ENCODE measurements around the gene ARIH2.
"Not testable (repeated sequence)": the region's sequence is repeated elsewhere in the genome, so short reads cannot be mapped to it uniquely, and the experiment has no call there.

ARIH2 gene

GRCh38 chr3:48918388-48919214, at the start of gene ARIH2:
TSS of gene ARIH2 (plus strand) at chr3:48918842. CDS start at chr3:48927559, 8,717 bp downstream.
- DNase-seq (ENCODE audit: low read depth) = peak; percentile 84

DNA sequence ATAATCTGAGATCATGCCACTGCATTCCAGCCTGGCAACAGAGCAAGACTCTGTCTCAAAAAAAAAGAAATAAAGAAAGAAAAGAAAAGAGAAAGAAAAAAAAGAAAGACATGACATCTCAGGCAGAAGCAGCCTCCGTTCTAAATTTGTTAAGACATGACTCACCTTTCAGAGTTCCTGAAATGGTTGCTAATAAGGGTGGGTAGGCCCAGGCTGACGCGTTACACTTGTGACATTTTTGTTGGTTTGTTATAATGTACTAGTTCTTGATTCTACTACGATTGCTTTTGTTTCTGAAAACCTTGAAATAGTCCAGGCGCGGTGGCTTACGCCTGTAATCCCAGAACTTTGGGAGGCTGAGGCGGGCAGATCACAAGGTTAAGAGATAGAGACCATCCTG, 41.0 kb upstream of the ARIH2 start:
- no peak for DNase-seq (ENCODE audit: low read depth)

DNA sequence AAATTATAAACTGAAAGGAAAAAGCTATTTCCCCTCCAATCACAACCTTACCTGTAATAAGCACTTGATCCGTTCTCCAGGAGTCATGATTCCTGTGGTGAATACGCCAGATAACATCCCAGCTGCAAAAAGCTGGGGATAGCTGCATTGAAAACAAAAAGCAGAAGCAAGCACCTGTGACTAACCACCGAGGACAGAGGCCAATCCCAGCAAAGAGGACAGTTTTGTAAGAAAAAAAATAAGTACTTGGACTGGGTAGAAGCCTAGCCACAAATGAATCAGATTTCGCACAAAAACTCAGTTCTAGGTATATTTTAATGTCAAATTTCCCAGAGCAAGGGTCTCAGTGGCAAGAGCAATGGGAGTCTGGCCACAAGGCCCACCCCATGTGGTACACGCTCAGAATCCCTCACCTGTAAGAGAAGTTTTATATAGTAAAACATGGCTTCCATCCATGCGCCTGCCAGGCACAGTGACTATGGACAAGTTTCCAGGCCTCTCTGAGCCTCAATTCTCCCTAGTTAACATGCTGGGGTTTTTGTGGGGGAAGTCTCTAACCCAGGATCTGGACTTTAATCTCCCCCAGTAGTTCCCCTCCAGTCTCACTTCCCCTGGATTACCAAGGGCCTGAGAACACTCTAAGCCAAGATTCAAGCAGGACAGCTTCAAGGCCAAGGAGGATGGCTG, 39.2 kb upstream of the ARIH2 start:
- no peak for DNase-seq (ENCODE audit: low read depth)

DNA sequence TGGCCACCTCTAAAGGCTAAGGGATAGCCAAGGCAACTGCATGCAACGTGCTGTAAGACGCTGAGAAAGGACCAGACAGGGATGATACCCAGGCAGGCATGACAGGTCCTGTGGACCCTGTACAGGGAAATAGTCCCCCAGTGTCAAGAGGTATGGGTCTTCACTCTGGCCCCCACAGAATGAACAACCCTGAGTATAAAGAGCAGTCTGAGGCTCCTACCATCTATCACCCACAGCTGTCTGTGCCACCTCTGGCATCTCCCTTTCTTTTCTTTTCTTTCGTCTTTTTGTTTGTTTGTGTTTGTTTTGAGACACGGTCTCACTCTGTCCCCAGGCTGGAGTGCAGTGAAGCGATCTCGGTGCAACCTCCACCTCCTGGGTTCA, 38.7 kb upstream of the ARIH2 start:
- DNase-seq (ENCODE audit: low read depth) = no peak

GRCh38 chr3:48881006-48881405, 37.6 kb upstream of the ARIH2 start:
- DNase-seq (ENCODE audit: low read depth) = no peak

- DNase-seq (ENCODE audit: low read depth) = no peak
Observed at GRCh38 chr3:48881652-48882114, 37.0 kb upstream of the ARIH2 start.

DNA sequence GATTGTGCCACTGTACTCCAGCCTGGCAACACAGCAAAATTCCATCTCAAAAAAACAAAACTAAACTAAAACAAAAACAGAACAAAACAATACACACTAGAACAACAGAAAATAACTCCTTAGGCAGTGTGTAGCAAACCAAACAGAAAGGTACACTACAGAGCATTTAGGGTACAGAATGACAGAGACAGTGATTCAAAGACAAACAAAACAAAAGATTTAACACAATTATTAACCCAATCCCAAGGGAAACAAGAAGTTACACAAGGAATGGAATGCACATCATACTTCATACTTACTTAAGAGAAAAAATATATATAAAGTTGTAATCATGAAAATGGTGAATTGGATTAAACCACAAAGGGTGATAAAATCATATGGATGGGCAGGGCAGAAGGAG, 32.9 kb upstream of the ARIH2 start:
- no peak for DNase-seq (ENCODE audit: low read depth)

GRCh38 chr3:48891606-48892005, 27.0 kb upstream of the ARIH2 start:
- no peak for DNase-seq (ENCODE audit: low read depth)

- no peak for DNase-seq (ENCODE audit: low read depth)
Observed at GRCh38 chr3:48894516-48894915, 24.1 kb upstream of the ARIH2 start.

GRCh38 chr3:48896936-48897335, 21.7 kb upstream of the ARIH2 start:
- DNase-seq (ENCODE audit: low read depth) = no peak

DNA sequence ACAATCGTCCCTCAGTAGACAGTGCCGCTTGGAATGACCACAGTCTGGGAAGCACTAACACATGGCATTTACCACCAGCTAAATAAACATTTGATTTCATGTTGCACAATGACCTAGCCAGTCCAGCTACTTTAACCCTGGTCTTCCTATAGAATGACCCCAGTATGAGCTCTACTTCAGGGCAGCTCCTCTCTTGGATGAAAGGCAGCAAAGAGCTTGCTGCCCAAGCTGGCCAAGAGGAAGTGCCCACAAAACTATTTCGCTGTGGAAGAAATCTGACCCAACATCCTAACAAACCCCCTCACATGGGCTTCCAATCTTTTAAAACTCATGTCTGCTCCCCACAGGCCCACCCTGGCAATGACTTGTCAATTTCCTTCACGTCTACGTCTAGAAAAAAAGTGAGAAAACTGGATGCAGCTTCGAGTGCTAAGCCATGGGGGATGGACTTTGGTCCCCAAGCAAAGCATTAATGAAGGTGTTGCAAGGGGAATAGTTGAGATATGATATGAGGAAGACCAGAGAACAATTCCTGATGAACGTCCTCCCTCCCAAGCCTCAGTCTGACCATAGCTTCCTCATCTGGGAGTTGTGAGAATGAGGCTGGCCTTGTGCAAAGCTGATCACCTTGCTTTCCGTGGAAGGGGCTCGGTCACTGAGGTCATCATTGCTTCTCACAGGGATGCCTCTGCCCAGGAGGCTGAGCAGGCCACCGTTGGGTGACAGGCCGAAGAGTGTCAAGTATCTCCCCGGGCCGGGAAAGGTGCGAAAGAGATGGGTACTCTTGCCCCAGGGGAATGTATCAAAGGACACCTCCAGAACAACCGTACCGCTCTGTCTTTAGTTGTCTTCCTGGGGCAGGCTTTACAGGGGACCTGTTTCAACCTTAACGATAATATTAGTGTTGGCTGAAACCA, 20.9 kb upstream of the ARIH2 start:
- DNase-seq (ENCODE audit: low read depth) = no peak

- DNase-seq (ENCODE audit: low read depth) = peak; percentile 87
Observed at GRCh38 chr3:48898383-48899234, 20.0 kb upstream of the ARIH2 start, which contains the start of gene SLC25A20. TSS of gene SLC25A20 (minus strand) at chr3:48898882. CDS start at chr3:48898794, 88 bp downstream.

DNA sequence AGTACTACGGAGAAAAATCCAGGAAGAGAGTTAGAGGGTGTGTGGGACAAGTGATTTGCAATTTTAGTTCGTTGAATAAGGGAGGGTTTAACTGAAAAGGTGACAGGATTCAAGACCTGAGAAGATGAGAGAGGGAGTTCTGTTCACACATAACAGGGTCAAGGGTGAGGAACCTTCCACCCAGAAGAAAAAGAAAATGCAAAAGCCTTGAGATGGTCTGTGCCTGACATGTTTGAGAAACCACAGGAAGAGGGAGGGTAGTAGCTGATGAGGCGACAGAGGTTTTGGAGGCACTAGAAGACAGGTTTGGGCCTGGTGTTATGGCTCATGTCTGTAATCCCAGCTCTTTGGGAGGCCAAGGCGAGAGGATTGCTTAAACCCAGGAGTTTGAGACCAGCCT, 19.4 kb upstream of the ARIH2 start:
- DNase-seq (ENCODE audit: low read depth) = no peak

DNA sequence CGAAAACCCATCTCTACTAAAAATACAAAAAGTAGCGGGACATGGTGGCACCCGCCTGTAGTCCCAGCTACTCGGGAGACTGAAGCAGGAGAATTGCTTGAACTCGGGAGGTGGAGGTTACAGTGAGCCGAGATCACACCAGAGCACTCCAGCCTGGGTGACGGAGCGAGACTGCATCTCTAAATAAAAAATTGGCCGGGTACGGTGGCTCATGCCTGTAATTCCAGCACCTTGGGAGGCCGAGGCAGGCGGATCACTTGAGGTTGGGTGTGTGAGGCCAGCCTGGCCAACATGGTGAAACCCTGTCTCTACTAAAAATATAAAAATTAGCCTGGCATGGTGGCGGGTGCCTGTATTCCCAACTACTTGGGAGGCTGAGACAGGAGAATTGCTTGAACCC, 11.6 kb upstream of the ARIH2 start:
- DNase-seq (ENCODE audit: low read depth) = not testable (repeated sequence)

DNA sequence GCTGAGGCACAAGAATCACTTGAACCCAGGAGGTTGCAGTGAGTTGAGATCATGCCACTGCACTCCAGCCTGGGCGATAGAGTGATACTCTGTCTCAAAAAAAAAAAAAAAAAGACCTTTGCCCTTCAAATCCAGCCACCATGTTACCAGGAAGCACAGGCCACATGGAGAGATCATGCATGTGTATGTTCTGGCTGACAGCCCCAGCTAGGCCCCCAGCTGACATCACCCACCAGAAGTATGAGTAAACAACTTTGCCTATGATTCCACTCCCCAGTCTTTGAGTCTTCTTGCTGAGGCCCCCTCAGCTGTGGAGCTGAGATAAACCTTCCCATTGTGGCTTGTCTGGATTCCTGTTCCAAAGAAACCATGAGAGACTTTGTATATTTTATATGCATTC, 3.3 kb upstream of the ARIH2 start:
- no peak for DNase-seq (ENCODE audit: low read depth)

DNA sequence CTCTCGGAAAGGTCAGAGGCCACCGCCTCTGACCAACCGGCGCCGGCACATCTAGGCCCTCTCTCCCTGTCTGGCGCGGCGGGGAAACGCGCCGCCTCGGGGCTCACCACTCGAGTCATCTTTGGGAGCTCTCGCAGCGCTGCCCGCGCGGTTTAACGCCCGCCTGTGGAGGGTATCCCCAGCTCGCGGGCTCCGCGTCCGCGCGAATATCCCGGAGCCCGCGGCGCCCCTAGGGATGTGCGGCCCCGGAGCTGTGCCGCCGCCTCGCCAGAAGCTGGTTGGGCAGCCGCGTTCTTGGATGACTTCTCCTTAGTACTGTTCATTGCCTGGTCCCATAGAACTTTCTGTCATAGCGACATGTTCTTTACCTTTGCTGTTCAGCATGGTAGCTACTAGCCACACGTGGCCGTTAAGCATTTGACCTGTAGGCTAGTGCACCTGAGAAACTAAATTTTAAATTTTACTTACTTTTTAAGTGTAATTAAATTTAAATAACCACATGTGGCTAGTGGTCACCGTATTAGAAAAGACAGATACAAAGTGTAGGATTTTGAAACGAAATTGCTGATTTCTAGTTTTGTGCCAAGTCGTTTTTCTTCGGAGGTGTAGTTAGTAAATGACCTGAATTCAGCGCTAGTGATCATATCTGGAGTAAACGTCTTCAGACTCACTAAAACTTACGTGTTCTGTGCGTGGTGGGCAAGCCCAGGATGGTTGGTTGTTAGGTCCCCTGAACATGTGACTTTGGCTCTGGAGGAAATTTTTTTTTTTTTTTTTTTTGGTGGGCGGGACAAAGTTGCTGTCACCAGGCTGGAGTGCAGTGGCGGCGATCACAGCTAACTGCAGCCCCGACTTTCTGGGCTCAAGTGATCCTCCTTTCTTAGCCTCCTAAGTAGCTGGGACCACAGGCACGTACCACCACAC, 835 bp downstream of the ARIH2 start:
- peak; percentile 29 for DNase-seq (ENCODE audit: low read depth)

GRCh38 chr3:48926425-48927392, 8.1 kb downstream of the ARIH2 start:
- no peak for DNase-seq (ENCODE audit: low read depth)

- DNase-seq (ENCODE audit: low read depth) = no peak
Observed at GRCh38 chr3:48927928-48928327, 9.3 kb downstream of the ARIH2 start.

GRCh38 chr3:48928679-48929078, 10.0 kb downstream of the ARIH2 start:
- DNase-seq (ENCODE audit: low read depth) = no peak

Measured in stimulated activated CD8-positive, alpha-beta memory T cell treated with anti-CD3 and anti-CD28 coated beads, Interleukin-15, amount 100 ng/mL, for 24 hours (primary cell).